NCI-H1417 (cell line): ENCODE data around the gene RFC2.

Experiments
- DNase-seq, 3 experiments: peaks; one replicate each; lab custom pipeline; 2025; lab: John Stamatoyannopoulos, UW

Gene RFC2

DNA sequence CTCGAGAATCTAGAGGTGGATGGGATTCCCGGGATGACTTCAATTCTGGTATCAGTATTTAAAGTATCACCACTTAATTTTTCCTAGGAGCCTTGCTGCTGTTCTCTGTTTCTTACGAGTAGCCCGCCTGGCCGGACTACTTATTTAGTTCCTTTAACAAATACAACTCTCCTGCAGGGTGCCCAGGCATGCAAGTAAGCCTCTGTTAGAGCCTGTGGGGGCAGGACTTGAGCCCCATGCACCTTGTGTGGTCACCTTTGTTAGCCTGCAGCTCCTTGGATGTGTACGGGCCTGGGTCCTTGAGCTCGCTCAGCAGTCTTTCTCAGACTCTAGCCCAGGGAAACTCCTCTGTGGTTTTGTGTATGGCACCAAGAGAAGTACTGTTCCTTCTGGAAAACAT is 63.9 kb downstream of the RFC2 start:
- DNase-seq = no peak

DNA sequence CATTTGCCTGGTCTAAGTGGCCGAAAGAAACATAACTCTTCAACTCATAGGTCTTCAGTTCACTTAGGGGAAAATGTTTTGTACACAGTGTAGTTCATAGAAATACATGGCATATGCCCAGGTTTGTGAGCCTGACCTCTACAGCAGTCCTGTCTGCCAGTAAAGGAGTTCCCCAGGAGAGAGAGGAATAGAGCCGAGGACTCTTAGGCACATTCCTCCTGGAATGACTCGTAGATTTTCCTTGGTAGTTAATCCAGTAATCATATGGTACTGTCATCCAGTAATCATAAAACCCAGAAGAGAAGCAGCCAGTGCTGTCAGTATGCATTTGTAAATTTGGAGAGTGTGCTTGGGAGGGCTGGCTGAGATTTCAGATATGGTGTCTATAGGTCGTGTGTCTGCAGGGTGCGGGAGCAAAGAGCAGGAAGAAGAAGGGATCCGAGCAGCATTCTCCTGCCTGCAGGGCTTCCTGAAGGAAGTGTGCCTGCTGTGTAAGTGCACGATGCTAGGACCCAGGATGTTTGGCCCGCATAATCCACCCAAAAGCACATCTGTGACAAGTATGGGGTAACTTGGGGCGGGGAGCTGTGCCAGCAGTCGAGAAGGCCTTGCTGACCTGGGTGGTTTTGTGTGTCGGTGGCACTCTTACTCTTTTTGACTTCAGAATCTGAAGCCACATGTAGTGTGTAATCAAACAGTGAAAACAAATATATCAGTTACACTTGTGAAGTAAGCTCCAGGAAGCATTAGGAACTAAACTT is 66.1 kb downstream of the RFC2 start:
- no peak for DNase-seq

DNA sequence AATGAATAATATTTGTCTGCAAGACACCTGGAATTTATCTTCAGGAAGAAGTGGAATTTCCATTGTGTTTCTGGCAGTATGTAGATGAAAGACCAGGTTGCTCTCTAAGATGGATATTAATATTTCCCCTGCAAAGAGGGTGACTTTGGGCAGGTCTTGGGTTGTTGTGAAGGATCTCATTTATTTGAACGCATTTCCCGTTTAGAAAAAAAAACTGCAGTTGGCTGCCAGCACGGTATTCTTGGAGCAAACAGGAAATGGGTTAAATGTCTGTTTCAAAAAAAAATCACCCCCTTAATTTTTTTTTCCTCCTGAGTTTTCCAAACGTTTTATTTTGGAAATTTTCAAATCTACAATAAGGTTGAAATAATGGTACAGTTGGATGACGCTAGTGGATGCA is 68.6 kb downstream of the RFC2 start:
- DNase-seq = no peak

DNA sequence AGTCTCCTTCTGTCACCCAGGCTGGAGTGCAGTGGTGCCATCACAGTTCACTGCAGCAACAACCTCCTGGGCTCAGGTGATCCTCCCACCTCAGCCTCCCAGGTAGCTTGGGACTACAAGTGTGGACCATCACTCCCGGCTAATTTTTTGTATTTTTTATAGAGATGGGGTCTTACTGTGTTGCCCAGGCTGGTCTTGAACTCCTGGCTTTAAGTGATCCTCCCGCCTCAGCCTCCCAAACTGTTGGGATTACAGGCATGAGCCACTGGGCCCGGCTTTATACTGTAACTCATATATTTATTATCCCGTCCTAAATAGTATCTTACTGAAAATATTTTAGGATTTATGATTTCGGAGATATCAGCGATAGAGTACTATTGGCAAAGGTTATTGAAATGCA is 69.2 kb downstream of the RFC2 start:
- DNase-seq = no peak

DNA sequence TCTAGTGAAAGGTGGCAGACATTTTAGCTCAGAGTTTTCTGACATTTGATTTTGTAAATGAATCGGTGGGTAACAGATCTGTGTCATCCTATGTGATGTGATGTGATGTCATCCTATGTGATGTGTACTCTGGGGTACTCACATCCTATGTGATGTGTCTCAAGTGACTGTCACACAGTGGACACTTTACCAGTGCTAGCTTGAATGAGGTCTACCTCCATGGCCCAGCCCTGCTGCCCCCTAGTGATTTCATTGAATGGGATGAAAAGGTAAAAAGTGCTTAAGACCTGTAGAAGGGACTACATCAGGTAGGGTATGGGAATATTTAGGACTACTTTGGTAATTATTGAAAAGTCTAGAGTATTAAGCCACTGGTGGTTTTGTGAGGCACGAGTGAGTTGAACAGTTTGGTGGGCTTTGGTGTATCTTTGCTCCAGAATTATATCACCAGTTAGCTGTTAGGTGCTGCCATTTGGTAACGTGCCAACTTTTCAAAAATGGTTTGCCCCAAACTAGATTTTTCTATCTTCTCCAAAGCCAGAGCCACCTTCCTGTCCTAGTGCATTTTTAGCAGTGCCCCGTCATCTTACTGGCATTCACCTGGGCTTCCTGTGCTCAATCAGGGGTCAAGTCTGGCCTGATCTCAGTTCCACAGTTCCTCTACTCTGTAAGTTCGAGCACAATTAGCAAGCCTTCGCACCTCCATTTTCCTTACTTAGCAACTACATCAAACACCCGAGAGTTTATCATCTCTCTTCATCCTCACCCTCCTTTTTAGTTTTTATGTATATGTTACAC is 70.3 kb downstream of the RFC2 start:
- DNase-seq = peak in 1 of 3 experiments; percentile 36

DNA sequence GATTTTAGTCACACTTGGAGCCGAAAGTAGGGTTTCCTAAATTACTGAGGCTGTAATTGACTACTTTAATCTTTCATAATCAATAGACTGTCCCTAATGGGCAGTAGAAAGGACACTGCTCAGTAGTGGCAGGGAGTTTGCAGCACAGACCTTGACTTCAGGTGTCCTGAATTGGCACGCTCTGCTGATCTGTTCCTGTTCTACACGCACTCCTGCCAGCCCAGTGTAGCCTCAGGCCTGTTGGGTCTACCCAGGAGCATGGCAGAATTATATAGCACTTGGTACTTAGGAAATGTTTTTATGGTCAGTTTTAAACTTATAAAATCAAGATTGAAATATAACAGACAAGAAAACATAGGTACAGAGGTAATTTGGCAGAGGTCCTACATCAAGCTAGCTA is 71.1 kb downstream of the RFC2 start:
- DNase-seq = no peak

DNA sequence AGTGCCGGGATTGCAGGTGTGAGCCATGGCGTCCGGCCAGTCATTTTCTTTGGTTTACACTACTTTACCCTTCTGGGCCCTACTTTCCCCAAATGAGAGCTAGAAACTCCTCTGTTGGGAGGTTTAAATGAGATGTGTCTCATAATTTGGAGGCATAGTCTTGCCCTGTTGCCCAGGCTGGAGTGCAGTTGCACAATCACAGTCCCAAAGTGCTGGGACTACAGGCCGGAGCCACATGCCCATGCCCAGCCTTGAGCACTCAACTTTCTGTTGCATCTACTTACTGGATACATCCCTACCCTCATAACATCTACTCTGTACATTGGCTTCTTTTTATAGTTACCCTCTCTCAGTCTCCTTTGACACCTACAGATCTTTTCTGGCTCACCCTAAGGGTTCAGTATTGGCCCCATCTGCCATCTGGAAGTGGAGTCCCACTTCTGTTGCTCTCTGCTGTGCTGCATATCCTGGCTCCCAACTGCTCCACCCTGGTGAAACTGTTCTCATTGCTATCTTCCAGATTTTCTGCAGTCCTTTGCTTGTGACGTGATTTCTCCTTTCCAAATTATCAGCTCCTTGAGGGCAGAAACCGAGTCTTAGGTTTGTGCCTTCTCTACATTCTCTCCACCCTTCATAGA is 71.6 kb downstream of the RFC2 start:
- DNase-seq = no peak

DNA sequence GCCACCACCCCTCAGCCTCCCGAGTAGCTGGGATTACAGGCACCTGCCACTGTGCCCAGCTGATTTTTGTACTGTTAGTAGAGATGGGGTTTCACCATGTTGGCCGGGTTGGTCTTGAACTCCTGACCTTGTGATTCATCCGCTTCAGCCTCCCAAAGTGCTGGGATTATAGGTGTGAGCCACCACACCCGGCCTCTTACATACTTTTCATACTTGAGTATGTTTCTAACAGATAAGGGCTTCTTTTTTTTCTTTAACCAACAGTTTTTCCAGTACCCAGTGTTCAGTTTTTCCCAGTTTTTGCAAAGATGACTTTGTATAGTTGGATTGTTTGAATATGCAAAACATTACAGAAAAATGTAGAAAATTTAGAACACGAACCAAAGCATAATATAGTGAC is 72.4 kb downstream of the RFC2 start:
- DNase-seq = no peak
